K562 (cell line): Measurements from ENCODE around the gene BEND6. TPM values are rescaled to one million over a fixed set of nuclear protein-coding genes. Genes with fewer than 3 reads are reported as not detected.

Experiments
- ATAC-seq: fragments of 200-7000 bp; cut with Tn5 transposase; 3 replicates; pipeline ENCODE4 v1.9.1; 2020; ENCODE audit warnings: moderate library complexity
- BruUV-seq: library from RNA; stranded (reverse); fragments of 400-500 nt; replicated peaks from 2 replicates; lab custom pipeline; 2021; lab: Mats Ljungman, UMichigan
- CTCF ChIA-PET: fragments of 300-600 bp; formaldehyde crosslinking; extraction: SDS; loops from one replicate; lab custom pipeline; 2021; ENCODE audit warnings: low intra/inter-chr PET ratio; lab: Yijun Ruan, JAX
- POLR2A ChIA-PET: fragments of 300-600, 350-650 bp; sonication (Branson Sonifier 250); formaldehyde crosslinking; extraction: SDS; loops from one replicate; lab custom pipeline; 2021; ENCODE audit warnings: antibody characterized with exemption, inconsistent platforms; lab: Yijun Ruan, JAX
- DNase-seq, 4 experiments: peaks; one replicate each; pipeline versions ENCODE4 v3.0.0 to v3.0.0-alpha.2; 2011 to 2018; ENCODE audit warnings: low spot score in 3 of 4, mixed read lengths in 3 of 4; ENCODE audit errors: extremely low read depth in 1 of 4
- FAIRE-seq: peaks from 2 replicates; lab custom pipeline; 2011; peaks lifted over from hg19 to GRCh38; lab: Jason Lieb, UNC
- H2AFZ ChIP-seq: 2 replicates; pipeline ENCODE4 v1.6.0; 2011; ENCODE audit warnings: low read depth, low read length, control low read depth, inconsistent platforms
- H3K27ac ChIP-seq: fragments of 200-600 bp; 3 replicates; pipeline ENCODE4 v1.8.0; 2011; ENCODE audit warnings: low read depth, mild to moderate bottlenecking, control low read depth, inconsistent platforms, low read length, moderate library complexity, mixed read lengths; ENCODE audit errors: extremely low read depth
- H3K27me3 ChIP-seq, 2 experiments: fragments of 300-600 bp in 1 of 2; 2 replicates in 1 of 2; 3 replicates in 1 of 2; pipeline versions ENCODE4 v1.6.0 to v1.8.0; 2011; ENCODE audit warnings: inconsistent platforms in 2 of 2, low read length in 2 of 2, mild to moderate bottlenecking in 1 of 2, mixed read lengths in 1 of 2, moderate library complexity in 1 of 2; ENCODE audit not compliant: control insufficient read depth in 2 of 2, insufficient read depth in 2 of 2
- H3K36me3 ChIP-seq: fragments of 300-600 bp; 3 replicates; pipeline ENCODE4 v1.8.0; 2011; ENCODE audit warnings: mild to moderate bottlenecking, low read length, inconsistent platforms; ENCODE audit not compliant: control insufficient read depth, insufficient read depth
- H3K4me1 ChIP-seq, 2 experiments: fragments of 200-600 bp in 1 of 2; replicated peaks in 1 of 2; 2 replicates in 1 of 2; 3 replicates in 1 of 2; pipeline versions ENCODE4 v1.5.1 to v1.8.0; 2011; ENCODE audit warnings: inconsistent platforms in 2 of 2, low read length in 2 of 2, mild to moderate bottlenecking in 1 of 2, mixed read lengths in 1 of 2, moderate library complexity in 1 of 2; ENCODE audit not compliant: control insufficient read depth in 2 of 2, insufficient read depth in 2 of 2
- H3K4me2 ChIP-seq: 2 replicates; pipeline ENCODE4 v1.6.1; 2011; ENCODE audit warnings: low read length, control low read depth, inconsistent platforms, mixed read lengths; ENCODE audit not compliant: insufficient read depth
- H3K4me3 ChIP-seq: fragments of 200-600 bp; sonication (generic), shearing (Covaris generic); 2 replicates; pipeline ENCODE4 v1.5.1; 2016; ENCODE audit warnings: control low read depth, inconsistent platforms
- H3K79me2 ChIP-seq: fragments of 200-600 bp; 3 replicates; pipeline ENCODE4 v1.8.0; 2011; ENCODE audit warnings: low read length, inconsistent platforms; ENCODE audit not compliant: control insufficient read depth, insufficient read depth
- H3K9ac ChIP-seq, 2 experiments: 2 replicates each; pipeline versions ENCODE4 v1.6.0 to v1.6.1; 2011; ENCODE audit warnings: low read depth in 2 of 2, low read length in 2 of 2, control low read depth in 1 of 2, inconsistent platforms in 1 of 2, mild to moderate bottlenecking in 1 of 2, mixed read lengths in 1 of 2; ENCODE audit not compliant: insufficient read depth in 1 of 2
- H3K9me1 ChIP-seq: one replicate; pipeline ENCODE4 v1.6.0; 2011; ENCODE audit warnings: inconsistent platforms, mild to moderate bottlenecking, low read length, moderate library complexity; ENCODE audit not compliant: control insufficient read depth, insufficient read depth
- H3K9me3 ChIP-seq: replicated peaks from 2 replicates; pipeline ENCODE4 v1.5.1; 2011; ENCODE audit warnings: low read depth, low read length, inconsistent platforms; ENCODE audit not compliant: control insufficient read depth, insufficient read depth
- H4K20me1 ChIP-seq: replicated peaks from 2 replicates; pipeline ENCODE4 v1.6.1; 2011; ENCODE audit warnings: low read length, inconsistent platforms, mixed read lengths; ENCODE audit not compliant: control insufficient read depth, insufficient read depth
- CTCF ChIP-seq, 3 experiments: IDR thresholded peaks in 2 of 3; conservative IDR thresholded peaks in 1 of 3; 2 replicates each; pipeline ENCODE4 v1.5.1; 2011 to 2012; ENCODE audit warnings: low read length in 3 of 3, mild to moderate bottlenecking in 3 of 3, control low read depth in 2 of 3, improper control_type of control experiment in 1 of 3, inconsistent platforms in 1 of 3, low read depth in 1 of 3, mixed read lengths in 1 of 3, moderate library complexity in 1 of 3; ENCODE audit not compliant: insufficient read depth in 2 of 3
- RAD21 ChIP-seq, 2 experiments: fragments of 250-450 bp in 1 of 2; fragments of 450-650 bp in 1 of 2; sonication (Bioruptor Pico) in 1 of 2; formaldehyde crosslinking in 1 of 2; IDR thresholded peaks in 1 of 2; conservative IDR thresholded peaks in 1 of 2; 2 replicates each; pipeline versions ENCODE4 v1.4.0 to v1.8.0; 2020 to 2022; ENCODE audit warnings: mild to moderate bottlenecking in 2 of 2, moderate library complexity in 1 of 2
- TEAD1 ChIP-seq, 2 experiments: fragments of 450-650 bp in 1 of 2; sonication (generic) in 1 of 2; formaldehyde crosslinking; IDR thresholded peaks; 2 replicates each; pipeline versions ENCODE4 v1.4.0 to v1.8.0; 2020 to 2022; ENCODE audit warnings: mild to moderate bottlenecking in 2 of 2, missing genetic modification reagents in 1 of 2
- WGBS: fragments of 100-300 bp; shearing (Covaris generic); methylation state at CpG from one replicate; pipeline ENCODE4 v1.1.6; 2016; ENCODE audit warnings: low coverage, mixed read lengths; ENCODE audit not compliant: insufficient coverage; ENCODE audit errors: missing lambda C conversion rate; 5-methylcytosine and 5-hydroxymethylcytosine counted together
- in situ Hi-C: fragments of 300-500 bp; cut with MboI; formaldehyde crosslinking; loops from 4 replicates; pipeline ENCODE4 v1.15.0; 2018; ENCODE audit warnings: inconsistent platforms, mixed read lengths
- intact Hi-C: fragments of 100-400 bp; cut with micrococcal nuclease; formaldehyde crosslinking; loops from 2 replicates; pipeline ENCODE4 v1.14.2; 2022
- polyA plus RNA-seq, 8 experiments: library from polyadenylated mRNA; depleted of rRNA in 4 of 8; stranded (reverse) in 5 of 8; unstranded in 3 of 8; fragments of >200 nt; fragmentation: Nextera tagmentation in 2 of 8; fragmentation: Illumina TruSeq in 1 of 8; extraction: Ambion mirVana in 2 of 8; extraction: Trizol in 1 of 8; gene quantifications; 2 replicates each; pipeline versions ENCODE4 v1.2.1 to v1.2.3, GENCODE V29; 2011 to 2014; ENCODE audit warnings: inconsistent platforms in 1 of 8, missing spikeins in 1 of 8
- total RNA-seq, 7 experiments: library from RNA; depleted of rRNA in 6 of 7; stranded (reverse); fragments of >200 nt in 6 of 7; fragmentation: Illumina TruSeq in 2 of 7; extraction: Trizol in 2 of 7; gene quantifications; 2 replicates each; pipeline versions ENCODE4 v1.2.1 to v1.2.3, GENCODE V29; 2011 to 2021; ENCODE audit warnings: low replicate concordance in 1 of 7

Gene BEND6
- total and polyA plus RNA-seq, 9 of the 15 experiments (the other 6 are each of a cell fraction or from before 2014, with no cell fraction given): 0.37 to 4.0 (median 1.1) TPM

- H3K36me3 ChIP-seq: no peaks in the 10 kb centered on the region
- no peak overlapping the region for H3K27ac ChIP-seq
- CTCF ChIA-PET: interaction anchor here (1.2 kb wide), 1 partner anchor 58 kb away, joined by 3 read pairs; no protein-coding TSS in a partner anchor
- H3K4me3 ChIP-seq: no peak overlapping the region
- POLR2A ChIA-PET: interaction anchor here (0.7 kb wide), 1 partner anchor 448 kb away, joined by 3 read pairs; no protein-coding TSS in a partner anchor
- H3K4me1 ChIP-seq: peaks cover under 1 to 8% of the 10 kb centered on the region in 2 experiments; a peak in 3 of 5 replicates
- no peaks in the 10 kb centered on the region for H3K9me3 ChIP-seq
- in situ Hi-C loops: no loop called here
- no peak overlapping the region for H2AFZ ChIP-seq
- FAIRE-seq (no peak), ATAC-seq (peak; percentile 38; the same call in 2 of the 3 replicates), DNase-seq (no peak)
- whole genome bisulfite sequencing: 15% methylated on average over 2 of the region's 2 CpGs
- TF ChIP-seq RAD21 (CRISPR knock-in tag; conservative IDR thresholded peaks at IDR 0.05 in 1 of 2, IDR thresholded peaks at IDR 0.05 in 1 of 2) (peak in 1 of 2 experiments; percentile 46; a peak in 2 of 4 replicates), TEAD1 (CRISPR knock-in tag; IDR thresholded peaks at IDR 0.05) (no peak), CTCF (IDR thresholded peaks at IDR 0.05 in 2 of 3, conservative IDR thresholded peaks at IDR 0.05 in 1 of 3; ENCODE audit: insufficient read depth in 2 of 3, low read depth in 1 of 3, low read length in 3 of 3) (peak in 1 of 3 experiments; percentile 39; a peak in 1 of 6 replicates)
- H4K20me1 ChIP-seq: no peaks in the 10 kb centered on the region
- no peak overlapping the region for H3K4me2 ChIP-seq
- H3K9ac ChIP-seq: no peak overlapping the region
- no peaks in the 10 kb centered on the region for H3K27me3 ChIP-seq
- H3K79me2 ChIP-seq: no peaks in the 10 kb centered on the region
- BruUV-seq: no TSS peak
- H3K9me1 ChIP-seq: no peaks in the 10 kb centered on the region
- intact Hi-C loops: no loop called here
These were observed 6.2 kb downstream of the BEND6 start for GRCh38 chr6:56961151-56961550.
